H1 (cell line): ENCODE data around the gene CD248. TPM values are rescaled to one million over a fixed set of nuclear protein-coding genes. Genes with fewer than 3 reads are reported as not detected.

ENCODE experiments used
- BACH1 ChIP-seq: IDR thresholded peaks from 2 replicates; pipeline ENCODE4 v1.6.1; 2012; ENCODE audit warnings: low read length, improper control_type of control experiment
- BRCA1 ChIP-seq: IDR thresholded peaks from 2 replicates; pipeline ENCODE4 v1.6.1; 2012; ENCODE audit warnings: low read depth, low read length, improper control_type of control experiment
- CBX5 ChIP-seq: fragments of 300-800, 300-1000 bp; sonication (generic); IDR thresholded peaks from 2 replicates; pipeline ENCODE4 v1.7.1; 2016; ENCODE audit warnings: antibody characterized with exemption, low read length, low read depth
- CBX8 ChIP-seq: fragments of 300-800, 300-1000 bp; sonication (generic); IDR thresholded peaks from 2 replicates; pipeline ENCODE4 v1.7.1; 2016; ENCODE audit warnings: low read depth, low read length, borderline replicate concordance
- CHD2 ChIP-seq: IDR thresholded peaks from 2 replicates; pipeline ENCODE4 v1.6.1; 2012; ENCODE audit warnings: low read length, improper control_type of control experiment
- CREB1 ChIP-seq: IDR thresholded peaks from 2 replicates; pipeline ENCODE4 v1.6.1; 2012; ENCODE audit warnings: inconsistent platforms
- JUND ChIP-seq: IDR thresholded peaks from 2 replicates; pipeline ENCODE4 v1.6.1; 2011; ENCODE audit warnings: mild to moderate bottlenecking, improper control_type of control experiment, low read length
- POLR2A ChIP-seq, 2 experiments: IDR thresholded peaks; 1 replicate in 1 of 2; 2 replicates in 1 of 2; pipeline ENCODE4 v1.6.1; 2011; ENCODE audit warnings: low read depth in 2 of 2, low read length in 2 of 2, mild to moderate bottlenecking in 2 of 2; ENCODE audit errors: control extremely low read depth in 1 of 2
- TBP ChIP-seq: IDR thresholded peaks from 2 replicates; pipeline ENCODE4 v1.6.1; 2011; ENCODE audit warnings: low read depth, low read length, improper control_type of control experiment
- polyA plus RNA-seq, 7 experiments: library from polyadenylated mRNA; depleted of rRNA in 3 of 7; stranded (reverse) in 5 of 7; unstranded in 2 of 7; fragments of >200 nt in 5 of 7; fragments of 200-250 nt in 2 of 7; gene quantifications; 1 replicate in 5 of 7; 2 replicates in 1 of 7; 4 replicates in 1 of 7; pipeline versions ENCODE4 v1.2.1 to v1.2.3, GENCODE V29; 2011 to 2013; ENCODE audit warnings: missing spikeins in 2 of 7, mixed read lengths in 2 of 7
- total RNA-seq: library from RNA; stranded (reverse); fragmentation: NEBNext Ultra II Directional; extraction: Animal tissue kit (Norgen Biotek cat#: 25700); gene quantifications from 2 replicates; pipeline ENCODE4 v1.2.1, GENCODE V29; 2021
- TF ChIP-seq, protein P1 (sequence below): IDR thresholded peaks from 2 replicates; pipeline ENCODE4 v1.6.1; 2012; ENCODE audit warnings: low read length, inconsistent platforms

Gene CD248
- total and polyA plus RNA-seq, 2 of the 8 experiments (the other 6 are each of a cell fraction or from before 2014, with no cell fraction given) = 2.7 to 3.9 TPM

DNA sequence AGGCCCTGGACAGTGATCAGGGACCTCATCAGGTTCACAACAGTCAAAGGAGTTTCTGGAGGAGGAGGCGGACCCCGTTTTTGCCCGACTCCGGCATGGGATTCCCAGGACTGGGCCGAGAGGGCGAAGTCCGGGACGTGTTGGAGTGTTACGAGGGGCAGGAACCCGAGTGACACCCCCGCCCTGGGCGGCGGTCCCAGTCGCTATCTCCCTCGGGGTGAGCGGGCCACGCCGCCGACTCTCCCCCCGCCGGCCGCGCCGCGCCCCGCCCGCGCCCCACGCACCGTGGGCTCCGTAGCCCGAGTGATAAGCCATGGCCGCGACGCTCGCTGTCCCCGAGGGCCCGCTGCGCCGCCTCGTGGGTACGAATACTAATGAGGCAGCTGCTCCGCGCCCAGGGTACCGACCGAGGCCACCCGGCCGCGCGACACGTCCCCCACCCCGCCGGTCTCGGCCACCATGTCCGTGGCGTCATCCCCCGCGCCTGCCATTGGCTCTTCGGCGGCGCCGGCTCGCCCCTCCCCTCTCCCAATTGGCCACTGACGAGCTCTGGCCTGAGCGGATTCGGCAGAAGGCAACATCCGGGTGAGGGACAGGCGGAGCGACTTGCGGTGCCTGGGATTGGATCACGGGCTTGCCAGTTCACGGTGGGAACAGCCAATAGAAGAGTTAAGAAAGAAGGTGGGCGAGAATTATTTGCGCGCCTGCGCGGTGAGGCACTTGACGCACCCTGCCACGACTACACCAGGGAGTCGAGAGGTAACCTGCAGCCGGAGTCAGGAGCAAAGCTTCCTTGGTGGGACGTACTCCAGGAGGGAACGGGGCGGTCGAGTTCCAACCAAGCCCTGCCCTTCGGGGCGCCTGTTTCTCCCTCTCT is 27.9 kb downstream of the CD248 start, which contains the start of gene YIF1A (continued):
- TF ChIP-seq TBP (peak; percentile 26; the same call in 1 of the 2 replicates), CREB1 (peak; percentile 89), POLR2A (IDR thresholded peaks at IDR 0.05; ENCODE audit: control extremely low read depth in 1 of 2, low read depth in 2 of 2, low read length in 2 of 2) (peak in 1 of 2 experiments; percentile 72; a peak in 2 of 3 replicates), CBX5 (no peak), BRCA1 (no peak), BACH1 (peak; percentile 41; the same call in 1 of the 2 replicates), CHD2 (peak; percentile 87), JUND (peak; percentile 53; the same call in 1 of the 2 replicates), CBX8 (no peak)
- TF ChIP-seq, protein P1, sequence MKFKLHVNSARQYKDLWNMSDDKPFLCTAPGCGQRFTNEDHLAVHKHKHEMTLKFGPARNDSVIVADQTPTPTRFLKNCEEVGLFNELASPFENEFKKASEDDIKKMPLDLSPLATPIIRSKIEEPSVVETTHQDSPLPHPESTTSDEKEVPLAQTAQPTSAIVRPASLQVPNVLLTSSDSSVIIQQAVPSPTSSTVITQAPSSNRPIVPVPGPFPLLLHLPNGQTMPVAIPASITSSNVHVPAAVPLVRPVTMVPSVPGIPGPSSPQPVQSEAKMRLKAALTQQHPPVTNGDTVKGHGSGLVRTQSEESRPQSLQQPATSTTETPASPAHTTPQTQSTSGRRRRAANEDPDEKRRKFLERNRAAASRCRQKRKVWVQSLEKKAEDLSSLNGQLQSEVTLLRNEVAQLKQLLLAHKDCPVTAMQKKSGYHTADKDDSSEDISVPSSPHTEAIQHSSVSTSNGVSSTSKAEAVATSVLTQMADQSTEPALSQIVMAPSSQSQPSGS = peak; percentile 88; the same call in 1 of the 2 replicates
